ENCODE measurements around the gene XRCC5.

Gene XRCC5

DNA sequence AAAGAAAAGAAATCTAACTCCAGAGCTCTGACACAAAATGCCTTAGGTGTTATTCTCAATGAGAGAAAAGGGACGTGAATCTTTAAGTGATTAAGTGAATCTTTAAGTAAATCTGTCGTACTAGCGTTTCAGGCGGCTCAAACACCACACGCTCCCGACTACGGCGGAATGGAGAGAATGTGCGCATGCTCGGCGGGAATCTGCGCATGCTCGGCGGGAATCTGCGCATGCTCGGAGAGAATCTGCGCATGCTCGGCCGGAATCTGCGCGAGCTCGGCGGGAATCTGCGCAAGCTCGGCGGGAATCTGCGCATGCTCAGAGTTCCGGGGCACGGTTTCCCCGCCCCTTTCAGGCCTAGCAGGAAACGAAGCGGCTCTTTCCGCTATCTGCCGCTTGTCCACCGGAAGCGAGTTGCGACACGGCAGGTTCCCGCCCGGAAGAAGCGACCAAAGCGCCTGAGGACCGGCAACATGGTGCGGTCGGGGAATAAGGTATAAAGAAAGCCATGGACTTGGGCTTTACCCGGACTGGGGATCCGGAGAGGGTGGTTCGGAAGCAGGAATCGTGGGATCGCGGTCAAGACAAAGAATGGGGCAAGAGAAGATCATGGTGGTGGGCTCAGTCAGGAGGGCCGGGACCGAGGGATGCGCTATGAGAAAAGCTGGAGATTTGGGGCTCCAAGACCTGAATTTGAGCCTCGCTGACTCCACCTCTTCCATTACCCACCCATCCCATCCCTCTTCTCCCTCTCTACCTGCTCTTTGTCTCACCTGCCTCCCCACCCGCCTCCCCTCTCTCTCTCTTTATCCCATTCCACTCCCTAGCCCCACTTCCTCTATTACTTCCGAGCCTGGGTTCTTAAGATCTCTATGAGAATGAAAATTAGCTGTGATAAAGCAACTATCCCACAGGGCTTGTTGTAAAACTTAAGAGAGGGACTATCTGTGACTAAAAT is at the start of gene XRCC5:
Gene XRCC5 (plus strand): TSS at position 382 of the 955 bp plus-strand sequence. CDS start 89 bp downstream, at position 471.
- Mint-ChIP-seq H3K36me3 (ENCODE audit: insufficient read depth) (peaks cover 44% of the 10 kb centered on the region), H3K4me3 (peak within 1 kb of the TSS; percentile 100), H3K4me1 (peaks cover 57% of the 10 kb centered on the region), H3K27me3 (no peaks in the 10 kb centered on the region), H3K9me3 (no peaks in the 10 kb centered on the region), H3K27ac (ENCODE audit: low read depth) (peak within 1 kb of the TSS; percentile 100)
- DNase-seq (ENCODE audit: low spot score in 2 of 2) (peak; percentile 95 to 98), ATAC-seq (replicated peaks; ENCODE audit: extremely low read depth, poor library complexity, severe bottlenecking) (peak; percentile 73)

DNA sequence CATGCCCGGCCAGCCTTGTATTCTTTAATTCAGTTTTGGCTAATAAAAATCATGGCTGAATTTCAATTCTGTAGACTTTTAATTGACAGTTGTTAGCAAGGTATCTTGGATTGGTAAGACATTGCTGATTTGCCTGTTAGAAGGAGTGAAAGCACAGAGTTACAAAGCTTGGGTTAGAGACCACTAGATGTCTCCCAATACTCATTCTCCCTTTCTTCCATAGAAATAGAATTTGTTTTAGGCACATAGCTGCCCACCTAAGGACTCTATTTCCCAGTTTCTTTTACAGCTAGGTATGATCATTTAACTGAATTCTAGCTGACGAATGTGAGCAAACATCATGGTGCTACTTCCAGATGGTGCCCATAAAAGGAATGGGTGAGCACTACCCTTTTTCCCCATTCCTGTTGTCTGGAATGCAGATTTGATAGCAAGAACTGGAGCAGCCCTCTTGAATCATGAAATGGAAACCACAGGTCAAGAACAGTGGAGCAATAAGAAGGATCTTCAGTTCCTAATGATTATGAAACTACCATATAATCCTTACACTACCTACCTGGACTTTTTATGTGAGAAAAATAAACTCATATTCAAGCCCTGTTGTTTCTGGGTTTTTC is 45.0 kb upstream of the XRCC5 start:
- no peaks in the 10 kb centered on the region for H3K27me3 Mint-ChIP-seq
- ATAC-seq (replicated peaks; ENCODE audit: extremely low read depth, poor library complexity, severe bottlenecking), result no peak
- DNase-seq (ENCODE audit: low spot score in 2 of 2), result no peak
- no peaks in the 10 kb centered on the region for H3K9me3 Mint-ChIP-seq
- peaks cover 22% of the 10 kb centered on the region for H3K36me3 Mint-ChIP-seq (ENCODE audit: insufficient read depth)
- no peak overlapping the region for H3K27ac Mint-ChIP-seq (ENCODE audit: low read depth)
- H3K4me3 Mint-ChIP-seq, result no peak overlapping the region
- H3K4me1 Mint-ChIP-seq, result peaks cover 6% of the 10 kb centered on the region

DNA sequence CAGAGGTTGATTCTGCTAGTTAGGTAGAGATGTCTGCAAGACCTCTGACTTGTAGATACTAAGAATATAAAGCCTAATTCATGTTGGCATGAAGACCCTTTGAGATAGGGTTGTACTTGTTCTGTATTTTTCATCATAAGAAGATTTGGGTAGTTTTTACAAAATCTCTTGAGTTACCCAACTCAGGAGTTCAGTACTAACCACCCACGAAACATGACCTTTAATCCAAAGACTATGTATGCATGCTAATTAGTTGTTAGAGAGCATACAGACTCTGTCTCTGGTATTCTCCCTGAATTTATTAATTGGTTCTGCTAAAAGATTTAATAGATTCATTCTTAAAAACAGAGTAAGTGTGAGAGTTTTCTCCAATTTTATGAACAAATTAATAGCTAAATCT is 44.5 kb upstream of the XRCC5 start:
- H3K4me1 Mint-ChIP-seq, result peaks cover 9% of the 10 kb centered on the region
- H3K36me3 Mint-ChIP-seq (ENCODE audit: insufficient read depth), result peaks cover 24% of the 10 kb centered on the region
- H3K27ac Mint-ChIP-seq (ENCODE audit: low read depth), result no peak overlapping the region
- no peak overlapping the region for H3K4me3 Mint-ChIP-seq
- no peaks in the 10 kb centered on the region for H3K9me3 Mint-ChIP-seq
- ATAC-seq (replicated peaks; ENCODE audit: extremely low read depth, poor library complexity, severe bottlenecking), result no peak
- no peaks in the 10 kb centered on the region for H3K27me3 Mint-ChIP-seq
- no peak for DNase-seq (ENCODE audit: low spot score in 2 of 2)

- Mint-ChIP-seq H3K36me3 (ENCODE audit: insufficient read depth) (peaks cover 24% of the 10 kb centered on the region), H3K27me3 (no peaks in the 10 kb centered on the region), H3K4me1 (peaks cover 12% of the 10 kb centered on the region), H3K9me3 (no peaks in the 10 kb centered on the region), H3K4me3 (no peak overlapping the region), H3K27ac (ENCODE audit: low read depth) (no peak overlapping the region)
- ATAC-seq (replicated peaks; ENCODE audit: extremely low read depth, poor library complexity, severe bottlenecking) (no peak), DNase-seq (ENCODE audit: low spot score in 2 of 2) (no peak)
Measured at GRCh38 chr2:216066230-216066629, 42.9 kb upstream of the XRCC5 start.

GRCh38 chr2:216069028-216069427 is 40.1 kb upstream of the XRCC5 start:
- Mint-ChIP-seq H3K27me3 (no peaks in the 10 kb centered on the region), H3K36me3 (ENCODE audit: insufficient read depth) (peaks cover 17% of the 10 kb centered on the region), H3K27ac (ENCODE audit: low read depth) (no peak overlapping the region), H3K4me1 (peaks cover 21% of the 10 kb centered on the region), H3K9me3 (no peaks in the 10 kb centered on the region), H3K4me3 (no peak overlapping the region)
- no peak for DNase-seq (ENCODE audit: low spot score in 2 of 2)
- no peak for ATAC-seq (replicated peaks; ENCODE audit: extremely low read depth, poor library complexity, severe bottlenecking)

GRCh38 chr2:216070195-216070594 is 39.0 kb upstream of the XRCC5 start:
- ATAC-seq (replicated peaks; ENCODE audit: extremely low read depth, poor library complexity, severe bottlenecking), result no peak
- no peaks in the 10 kb centered on the region for H3K9me3 Mint-ChIP-seq
- DNase-seq (ENCODE audit: low spot score in 2 of 2), result no peak
- no peak overlapping the region for H3K27ac Mint-ChIP-seq (ENCODE audit: low read depth)
- no peaks in the 10 kb centered on the region for H3K27me3 Mint-ChIP-seq
- no peak overlapping the region for H3K4me3 Mint-ChIP-seq
- H3K36me3 Mint-ChIP-seq (ENCODE audit: insufficient read depth), result peaks cover 19% of the 10 kb centered on the region
- peaks cover 26% of the 10 kb centered on the region for H3K4me1 Mint-ChIP-seq

- no peaks in the 10 kb centered on the region for H3K9me3 Mint-ChIP-seq
- no peak overlapping the region for H3K27ac Mint-ChIP-seq (ENCODE audit: low read depth)
- ATAC-seq (replicated peaks; ENCODE audit: extremely low read depth, poor library complexity, severe bottlenecking) (no peak), DNase-seq (ENCODE audit: low spot score in 2 of 2) (no peak)
- no peak overlapping the region for H3K4me3 Mint-ChIP-seq
- peaks cover 26% of the 10 kb centered on the region for H3K4me1 Mint-ChIP-seq
- no peaks in the 10 kb centered on the region for H3K27me3 Mint-ChIP-seq
- peaks cover 12% of the 10 kb centered on the region for H3K36me3 Mint-ChIP-seq (ENCODE audit: insufficient read depth)
Measured at GRCh38 chr2:216071111-216071851, 37.9 kb upstream of the XRCC5 start.

- H3K9me3 Mint-ChIP-seq, result no peaks in the 10 kb centered on the region
- no peak overlapping the region for H3K27ac Mint-ChIP-seq (ENCODE audit: low read depth)
- peaks cover 22% of the 10 kb centered on the region for H3K4me1 Mint-ChIP-seq
- no peak overlapping the region for H3K4me3 Mint-ChIP-seq
- no peaks in the 10 kb centered on the region for H3K27me3 Mint-ChIP-seq
- DNase-seq (ENCODE audit: low spot score in 2 of 2), result no peak
- no peak for ATAC-seq (replicated peaks; ENCODE audit: extremely low read depth, poor library complexity, severe bottlenecking)
- H3K36me3 Mint-ChIP-seq (ENCODE audit: insufficient read depth), result peaks cover 12% of the 10 kb centered on the region
Measured at GRCh38 chr2:216072473-216072872, 36.7 kb upstream of the XRCC5 start.

GRCh38 chr2:216073773-216074172 is 35.4 kb upstream of the XRCC5 start:
- H3K9me3 Mint-ChIP-seq, result no peaks in the 10 kb centered on the region
- H3K4me1 Mint-ChIP-seq, result peaks cover 22% of the 10 kb centered on the region
- H3K36me3 Mint-ChIP-seq (ENCODE audit: insufficient read depth), result peaks cover 16% of the 10 kb centered on the region
- H3K27ac Mint-ChIP-seq (ENCODE audit: low read depth), result peak overlapping the region; percentile 75
- no peak overlapping the region for H3K4me3 Mint-ChIP-seq
- DNase-seq (ENCODE audit: low spot score in 2 of 2) (no peak), ATAC-seq (replicated peaks; ENCODE audit: extremely low read depth, poor library complexity, severe bottlenecking) (no peak)
- H3K27me3 Mint-ChIP-seq, result no peaks in the 10 kb centered on the region

GRCh38 chr2:216074380-216074779 is 34.8 kb upstream of the XRCC5 start:
- ATAC-seq (replicated peaks; ENCODE audit: extremely low read depth, poor library complexity, severe bottlenecking) (no peak), DNase-seq (ENCODE audit: low spot score in 2 of 2) (no peak)
- H3K27me3 Mint-ChIP-seq, result no peaks in the 10 kb centered on the region
- H3K27ac Mint-ChIP-seq (ENCODE audit: low read depth), result peak overlapping the region; percentile 75
- no peaks in the 10 kb centered on the region for H3K9me3 Mint-ChIP-seq
- no peak overlapping the region for H3K4me3 Mint-ChIP-seq
- H3K4me1 Mint-ChIP-seq, result peaks cover 17% of the 10 kb centered on the region
- peaks cover 14% of the 10 kb centered on the region for H3K36me3 Mint-ChIP-seq (ENCODE audit: insufficient read depth)

DNA sequence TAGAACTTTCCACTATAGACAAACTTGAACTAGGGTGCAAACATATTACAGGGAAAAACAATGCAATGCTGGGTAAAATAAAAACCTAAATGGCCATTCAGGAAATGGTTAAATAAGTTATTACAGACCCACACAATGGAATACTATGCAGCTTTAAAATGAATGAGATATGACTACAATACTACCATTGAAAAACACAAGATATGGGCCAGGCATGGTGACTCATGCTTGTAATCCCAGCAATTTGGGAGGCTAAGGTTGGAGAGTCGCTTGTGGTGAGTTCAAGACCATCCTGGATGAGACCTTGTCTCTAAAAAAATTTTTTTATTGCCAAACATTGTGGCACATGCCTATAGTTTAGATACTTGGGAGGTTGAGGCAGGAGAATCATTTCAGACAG is 34.4 kb upstream of the XRCC5 start:
- peaks cover 13% of the 10 kb centered on the region for H3K36me3 Mint-ChIP-seq (ENCODE audit: insufficient read depth)
- no peaks in the 10 kb centered on the region for H3K9me3 Mint-ChIP-seq
- peaks cover 17% of the 10 kb centered on the region for H3K4me1 Mint-ChIP-seq
- H3K4me3 Mint-ChIP-seq, result no peak overlapping the region
- DNase-seq (ENCODE audit: low spot score in 2 of 2), result no peak
- no peak overlapping the region for H3K27ac Mint-ChIP-seq (ENCODE audit: low read depth)
- H3K27me3 Mint-ChIP-seq, result no peaks in the 10 kb centered on the region
- ATAC-seq (replicated peaks; ENCODE audit: extremely low read depth, poor library complexity, severe bottlenecking), result no peak
